Ascending aorta (tissue), 2 donors: Measurements from ENCODE around the gene CLCN7. TPM values are rescaled to one million over a fixed set of nuclear protein-coding genes. Genes with fewer than 3 reads are reported as not detected.

ENCODE experiments used
- DNase-seq, 2 donors: peaks; one replicate each; pipeline ENCODE4 v3.0.0-alpha.2; 2019; ENCODE audit warnings: low spot score in 2 of 2
- H3K27ac ChIP-seq, 2 donors: fragments of 200-600 bp; sonication (generic); one replicate each; pipeline ENCODE4 v1.5.1; 2016 to 2017; ENCODE audit warnings: mild to moderate bottlenecking in 1 of 2
- H3K27me3 ChIP-seq: fragments of 200-600 bp; sonication (generic); one replicate; pipeline ENCODE4 v1.5.1; 2017
- H3K36me3 ChIP-seq, 2 donors: fragments of 200-600 bp; sonication (generic); one replicate each; pipeline ENCODE4 v1.5.1; 2016
- H3K4me1 ChIP-seq, 2 donors: fragments of 200-600 bp; sonication (generic); one replicate each; pipeline ENCODE4 v1.5.1; 2016 to 2017; ENCODE audit warnings: mild to moderate bottlenecking in 1 of 2
- H3K4me3 ChIP-seq, 2 donors: fragments of 200-600 bp; sonication (generic); one replicate each; pipeline ENCODE4 v1.5.1; 2016 to 2017; ENCODE audit warnings: mild to moderate bottlenecking in 1 of 2
- H3K9me3 ChIP-seq, 2 donors: fragments of 200-600 bp; sonication (generic); one replicate each; pipeline ENCODE4 v1.5.1; 2016
- intact Hi-C: fragments of 100-400 bp; cut with DNase I; formaldehyde crosslinking; loops from one replicate; pipeline ENCODE4 v1.15.1; 2023
- total RNA-seq: library from RNA; depleted of rRNA; stranded (reverse); fragments of >200 nt; gene quantifications from one replicate; pipeline ENCODE4 v1.1.0, GENCODE V29; 2016
- TF ChIP-seq, protein P1 (sequence below), 3 experiments: fragments of 200-600 bp in 2 of 3; fragments of 450-650 bp in 1 of 3; sonication (generic) in 2 of 3; IDR thresholded peaks; one replicate each; pipeline ENCODE4 v1.5.1; 2016 to 2019; ENCODE audit warnings: antibody characterized with exemption in 3 of 3, mild to moderate bottlenecking in 1 of 3, moderate library complexity in 1 of 3

CLCN7 gene
- total RNA-seq, 1 donor from 2014 or later, result 108 TPM

DNA sequence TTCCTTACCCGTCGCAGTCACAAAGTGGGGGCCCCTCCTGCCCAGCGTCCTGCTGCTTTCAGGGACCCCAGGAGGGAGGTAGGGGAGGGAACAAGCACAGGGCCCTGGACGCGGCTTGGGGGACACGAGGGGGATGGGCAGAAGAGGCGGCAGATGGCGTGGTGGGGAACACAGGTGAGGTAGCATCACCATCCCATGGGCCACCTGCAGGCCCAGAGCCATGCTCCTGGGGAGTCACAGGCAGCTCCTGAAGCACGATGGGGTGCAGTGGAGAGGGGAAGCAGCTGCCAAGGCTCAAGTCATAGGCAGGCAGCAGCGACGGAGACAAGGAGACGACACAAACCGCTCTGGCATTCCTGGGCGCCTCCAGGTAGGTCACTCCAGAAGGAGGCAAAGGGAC, 71.1 kb downstream of the CLCN7 start:
- TF ChIP-seq, protein P1, sequence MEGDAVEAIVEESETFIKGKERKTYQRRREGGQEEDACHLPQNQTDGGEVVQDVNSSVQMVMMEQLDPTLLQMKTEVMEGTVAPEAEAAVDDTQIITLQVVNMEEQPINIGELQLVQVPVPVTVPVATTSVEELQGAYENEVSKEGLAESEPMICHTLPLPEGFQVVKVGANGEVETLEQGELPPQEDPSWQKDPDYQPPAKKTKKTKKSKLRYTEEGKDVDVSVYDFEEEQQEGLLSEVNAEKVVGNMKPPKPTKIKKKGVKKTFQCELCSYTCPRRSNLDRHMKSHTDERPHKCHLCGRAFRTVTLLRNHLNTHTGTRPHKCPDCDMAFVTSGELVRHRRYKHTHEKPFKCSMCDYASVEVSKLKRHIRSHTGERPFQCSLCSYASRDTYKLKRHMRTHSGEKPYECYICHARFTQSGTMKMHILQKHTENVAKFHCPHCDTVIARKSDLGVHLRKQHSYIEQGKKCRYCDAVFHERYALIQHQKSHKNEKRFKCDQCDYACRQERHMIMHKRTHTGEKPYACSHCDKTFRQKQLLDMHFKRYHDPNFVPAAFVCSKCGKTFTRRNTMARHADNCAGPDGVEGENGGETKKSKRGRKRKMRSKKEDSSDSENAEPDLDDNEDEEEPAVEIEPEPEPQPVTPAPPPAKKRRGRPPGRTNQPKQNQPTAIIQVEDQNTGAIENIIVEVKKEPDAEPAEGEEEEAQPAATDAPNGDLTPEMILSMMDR (IDR thresholded peaks at IDR 0.05), result no peak
- Histone ChIP-seq H3K27ac (no peak overlapping the region), H3K4me1 (peaks cover 0 to 5% of the 10 kb centered on the region in 2 donors), H3K27me3 (no peaks in the 10 kb centered on the region), H3K9me3 (no peaks in the 10 kb centered on the region), H3K36me3 (peaks cover 44 to 58% of the 10 kb centered on the region in 2 donors), H3K4me3 (no peak overlapping the region)
- intact Hi-C loops, result loop anchor here (10.0 kb wide), 1 partner anchor 1271 kb away; no protein-coding TSS in a partner anchor
- no peak for DNase-seq

DNA sequence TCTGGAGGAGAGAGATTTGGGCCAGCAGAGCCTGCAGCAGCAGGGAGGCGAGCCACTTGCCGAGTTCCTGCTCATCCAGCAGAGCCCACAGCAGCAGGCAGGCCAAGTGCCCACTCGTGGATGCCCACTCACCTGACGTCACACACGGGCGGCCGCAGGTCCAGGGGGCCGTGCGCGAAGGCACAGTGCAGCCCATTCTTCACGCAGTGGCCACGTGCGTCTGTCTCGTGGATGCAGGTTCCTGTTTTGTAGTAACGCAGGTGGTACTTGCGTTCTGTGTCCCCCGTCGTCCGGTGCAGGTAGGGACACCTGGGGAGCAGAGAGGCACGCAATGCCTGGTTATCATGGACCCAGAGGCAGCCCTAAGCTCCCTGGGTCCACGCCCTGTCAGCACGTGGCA, 71.8 kb downstream of the CLCN7 start:
- no peaks in the 10 kb centered on the region for H3K4me1 ChIP-seq
- intact Hi-C loops, result loop anchor here (10.0 kb wide), 1 partner anchor 1272 kb away; no protein-coding TSS in a partner anchor
- no peak overlapping the region for H3K27ac ChIP-seq
- H3K36me3 ChIP-seq, result peaks cover 50 to 63% of the 10 kb centered on the region in 2 donors
- TF ChIP-seq, protein P1 (IDR thresholded peaks at IDR 0.05), result no peak
- no peak for DNase-seq
- no peak overlapping the region for H3K4me3 ChIP-seq
- no peaks in the 10 kb centered on the region for H3K9me3 ChIP-seq
- no peaks in the 10 kb centered on the region for H3K27me3 ChIP-seq

DNA sequence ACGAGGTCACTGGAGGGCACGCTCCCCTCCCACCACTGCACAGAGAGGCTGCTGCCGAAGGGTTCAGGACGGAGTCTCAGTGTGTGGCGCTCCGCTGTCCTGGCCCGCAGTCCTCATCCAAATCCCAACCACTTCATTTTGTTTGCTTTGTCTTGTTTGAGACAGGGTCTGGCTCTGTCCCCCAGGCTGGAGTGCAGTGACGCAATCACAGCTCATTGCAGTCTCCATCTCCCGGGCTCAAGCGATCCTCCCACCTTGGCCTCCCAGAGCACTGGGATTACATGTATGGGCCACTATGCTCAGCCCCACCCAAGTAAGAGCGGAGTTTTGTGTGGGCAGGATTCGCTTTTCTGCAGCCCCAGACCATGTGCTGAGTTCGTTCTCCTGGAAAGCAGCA, 73.1 kb downstream of the CLCN7 start:
- Histone ChIP-seq H3K9me3 (no peaks in the 10 kb centered on the region), H3K27me3 (no peaks in the 10 kb centered on the region), H3K4me3 (no peak overlapping the region), H3K4me1 (no peaks in the 10 kb centered on the region), H3K36me3 (peaks cover 53 to 65% of the 10 kb centered on the region in 2 donors), H3K27ac (no peak overlapping the region)
- intact Hi-C loops, result loop anchor here (10.0 kb wide), 1 partner anchor 1273 kb away; no protein-coding TSS in a partner anchor
- TF ChIP-seq, protein P1 (IDR thresholded peaks at IDR 0.05), result no peak
- DNase-seq, result no peak

DNA sequence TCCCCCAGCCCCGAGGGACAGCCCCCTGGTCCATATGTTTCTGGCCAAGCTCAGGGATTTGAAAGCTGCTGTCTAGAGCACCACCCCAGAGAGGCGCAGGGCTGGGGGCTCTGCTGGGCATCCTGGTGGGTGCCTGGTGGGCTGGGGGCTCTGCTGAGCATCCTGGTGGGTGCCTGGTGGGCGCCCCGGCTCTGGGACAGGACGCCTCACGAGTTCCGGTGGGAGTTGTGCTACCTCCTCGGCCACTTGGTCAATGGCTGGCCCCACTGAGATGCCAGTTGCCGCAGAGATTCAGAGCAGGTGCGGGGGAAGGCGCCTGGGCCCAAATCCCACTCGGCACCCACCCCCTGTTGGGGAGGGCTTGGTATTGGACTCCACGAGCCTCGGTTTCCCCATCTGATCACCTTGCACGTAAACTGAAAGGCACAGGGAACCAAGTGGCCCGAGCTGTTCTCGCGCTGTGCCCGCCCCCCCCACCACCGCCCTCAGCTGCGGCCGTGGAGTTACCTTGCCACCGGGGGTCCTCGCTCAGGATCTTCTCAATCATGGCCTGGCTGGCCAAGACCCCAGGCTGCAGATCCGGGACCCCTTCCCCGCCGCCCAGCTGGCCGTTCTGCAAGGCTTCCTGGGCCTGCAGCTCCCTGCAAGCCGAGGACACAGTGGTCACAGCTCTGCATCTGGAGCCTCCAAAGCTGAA, 73.6 kb downstream of the CLCN7 start:
- H3K4me1 ChIP-seq, result no peaks in the 10 kb centered on the region
- intact Hi-C loops, result loop anchor here (10.0 kb wide), 1 partner anchor 1274 kb away; no protein-coding TSS in a partner anchor
- H3K36me3 ChIP-seq, result peaks cover 56 to 64% of the 10 kb centered on the region in 2 donors
- TF ChIP-seq, protein P1 (IDR thresholded peaks at IDR 0.05), result no peak
- no peaks in the 10 kb centered on the region for H3K27me3 ChIP-seq
- no peaks in the 10 kb centered on the region for H3K9me3 ChIP-seq
- H3K27ac ChIP-seq, result no peak overlapping the region
- H3K4me3 ChIP-seq, result no peak overlapping the region
- no peak for DNase-seq

DNA sequence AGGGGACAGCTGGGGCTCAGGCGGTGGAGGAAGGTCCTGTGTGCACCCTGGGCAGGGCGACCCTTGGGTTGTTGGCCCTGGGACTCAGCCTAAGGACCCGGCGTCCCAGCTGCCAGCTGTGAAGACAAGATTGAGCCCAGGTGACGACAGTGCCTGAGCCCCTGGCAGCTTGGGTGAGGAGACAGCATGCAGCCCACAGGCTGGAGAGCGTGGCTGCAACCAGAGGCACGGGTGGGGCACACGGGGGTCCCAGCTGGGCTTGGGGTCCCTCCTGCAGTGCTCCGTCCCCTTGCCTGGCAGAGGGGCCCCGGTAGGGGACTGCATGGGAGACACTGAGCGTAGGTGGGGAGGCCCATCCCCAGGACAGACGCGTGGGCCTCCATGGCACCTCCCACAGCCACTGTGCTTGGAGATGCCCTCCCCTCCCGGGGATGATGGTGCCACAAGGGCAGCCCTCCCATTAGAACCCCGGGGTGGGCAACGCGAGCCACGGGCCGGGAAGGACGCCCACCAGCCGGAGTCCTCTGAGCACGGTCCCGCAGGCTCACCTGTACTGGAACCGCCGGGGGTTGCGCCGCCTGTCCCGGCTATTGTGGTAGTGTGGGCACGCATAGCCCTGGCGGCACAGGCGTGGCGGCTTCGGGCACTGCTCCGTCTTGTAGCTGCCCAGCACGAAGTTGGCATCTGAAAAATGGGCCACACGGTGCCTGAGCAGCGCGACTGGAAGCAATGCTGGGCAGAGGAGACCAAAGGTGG, 75.8 kb downstream of the CLCN7 start:
- peaks cover 70 to 73% of the 10 kb centered on the region in 2 donors for H3K36me3 ChIP-seq
- H3K9me3 ChIP-seq, result no peaks in the 10 kb centered on the region
- H3K27ac ChIP-seq, result no peak overlapping the region
- H3K4me3 ChIP-seq, result no peak overlapping the region
- no peaks in the 10 kb centered on the region for H3K27me3 ChIP-seq
- intact Hi-C loops, result no loop called here
- DNase-seq, result no peak
- TF ChIP-seq, protein P1 (IDR thresholded peaks at IDR 0.05), result no peak
- H3K4me1 ChIP-seq, result no peaks in the 10 kb centered on the region
